Neural progenitor cell (in vitro differentiated cells): ENCODE results near the gene CEP170B. TPM values are rescaled to one million over a fixed set of nuclear protein-coding genes. Genes with fewer than 3 reads are reported as not detected.
"Not testable (repeated sequence)": the region's sequence is repeated elsewhere in the genome, so short reads cannot be mapped to it uniquely, and the experiment has no call there.

Experiments
- DNase-seq: peaks from one replicate; pipeline ENCODE4 v3.0.0-alpha.2; 2016; ENCODE audit warnings: low spot score
- H2AFZ ChIP-seq: fragments of 200-600 bp; sonication (generic); replicated peaks from 2 replicates; pipeline ENCODE4 v1.6.1; 2016; ENCODE audit warnings: antibody characterized with exemption
- H3F3A ChIP-seq: fragments of 200-600 bp; sonication (generic); 2 replicates; pipeline ENCODE4 v1.6.1; 2016; ENCODE audit warnings: antibody characterized with exemption, low read depth
- H3K27ac ChIP-seq: fragments of 200-600 bp; sonication (generic); 2 replicates; pipeline ENCODE4 v1.5.1; 2016; ENCODE audit warnings: mild to moderate bottlenecking
- H3K27me3 ChIP-seq: fragments of 200-600 bp; sonication (generic); 2 replicates; pipeline ENCODE4 v1.6.1; 2016; ENCODE audit warnings: mild to moderate bottlenecking, moderate library complexity
- H3K36me3 ChIP-seq: fragments of 200-600 bp; sonication (generic); 2 replicates; pipeline ENCODE4 v1.5.1; 2016
- H3K4me1 ChIP-seq: fragments of 200-600 bp; sonication (generic); 2 replicates; pipeline ENCODE4 v1.6.1; 2016; ENCODE audit warnings: mixed run types
- H3K4me2 ChIP-seq: fragments of 200-600 bp; sonication (generic); 2 replicates; pipeline ENCODE4 v1.6.1; 2016
- H3K4me3 ChIP-seq: fragments of 200-600 bp; sonication (generic); 2 replicates; pipeline ENCODE4 v1.5.1; 2016
- H3K79me2 ChIP-seq: fragments of 200-600 bp; sonication (generic); 2 replicates; pipeline ENCODE4 v1.6.1; 2016; ENCODE audit warnings: low read depth
- H3K9ac ChIP-seq: fragments of 200-600 bp; sonication (generic); 2 replicates; pipeline ENCODE4 v1.6.1; 2016
- H3K9me3 ChIP-seq: fragments of 200-600 bp; sonication (generic); 2 replicates; pipeline ENCODE4 v1.5.1; 2016; ENCODE audit warnings: low read depth
- H4K20me1 ChIP-seq: fragments of 200-600 bp; sonication (generic); 2 replicates; pipeline ENCODE4 v1.6.1; 2016; ENCODE audit warnings: low read depth
- H3K27ac Mint-ChIP-seq: 3 replicates; pipeline ENCODE4 v1.8.0; 2021; ENCODE audit warnings: mixed read lengths
- H3K27me3 Mint-ChIP-seq: 2 replicates; pipeline ENCODE4 v1.8.0; 2022; ENCODE audit warnings: low read depth, mild to moderate bottlenecking, inconsistent platforms, moderate library complexity, mixed read lengths; ENCODE audit not compliant: insufficient read depth
- H3K36me3 Mint-ChIP-seq: 3 replicates; pipeline ENCODE4 v1.8.0; 2021; ENCODE audit warnings: mixed read lengths
- H3K4me1 Mint-ChIP-seq: 3 replicates; pipeline ENCODE4 v1.8.0; 2021; ENCODE audit warnings: mixed read lengths
- H3K4me3 Mint-ChIP-seq: 3 replicates; pipeline ENCODE4 v1.8.0; 2021; ENCODE audit warnings: mild to moderate bottlenecking, moderate library complexity, mixed read lengths
- H3K9me3 Mint-ChIP-seq: 3 replicates; pipeline ENCODE4 v1.8.0; 2020; ENCODE audit warnings: mixed read lengths
- EZH2 ChIP-seq: fragments of 200-600 bp; sonication (generic); IDR thresholded peaks from 2 replicates; pipeline ENCODE4 v1.6.1; 2017; ENCODE audit warnings: antibody characterized with exemption, mild to moderate bottlenecking, moderate library complexity
- EZH2phosphoT487 ChIP-seq: fragments of 200-600 bp; sonication (generic); IDR thresholded peaks from 2 replicates; pipeline ENCODE4 v1.6.1; 2017; ENCODE audit warnings: antibody characterized with exemption
- total RNA-seq: library from RNA; depleted of rRNA; stranded (reverse); fragments of >200 nt; gene quantifications from 2 replicates; pipeline ENCODE4 v1.2.3, GENCODE V29; 2015; ENCODE audit warnings: low replicate concordance
- TF ChIP-seq, protein P1 (sequence below): fragments of 200-600 bp; sonication (generic); IDR thresholded peaks from 2 replicates; pipeline ENCODE4 v1.5.1; 2017; ENCODE audit warnings: antibody characterized with exemption, mild to moderate bottlenecking

Gene CEP170B
- total RNA-seq, 1 donor from 2014 or later, result 3.0 TPM

GRCh38 chr14:104917993-104918392 is 52.9 kb downstream of the CEP170B start:
- Mint-ChIP-seq H3K4me1 (peaks cover 5% of the 10 kb centered on the region), H3K27ac (no peak overlapping the region), H3K27me3 (peaks cover 5% of the 10 kb centered on the region), H3K36me3 (no peaks in the 10 kb centered on the region), H3K4me3 (no peak overlapping the region), H3K9me3 (no peaks in the 10 kb centered on the region)
- H3K9me3 ChIP-seq, result no peaks in the 10 kb centered on the region
- H3K4me3 ChIP-seq, result no peak overlapping the region
- H3F3A ChIP-seq, result no peaks in the 10 kb centered on the region
- H2AFZ ChIP-seq, result no peak overlapping the region
- TF ChIP-seq, protein P1, sequence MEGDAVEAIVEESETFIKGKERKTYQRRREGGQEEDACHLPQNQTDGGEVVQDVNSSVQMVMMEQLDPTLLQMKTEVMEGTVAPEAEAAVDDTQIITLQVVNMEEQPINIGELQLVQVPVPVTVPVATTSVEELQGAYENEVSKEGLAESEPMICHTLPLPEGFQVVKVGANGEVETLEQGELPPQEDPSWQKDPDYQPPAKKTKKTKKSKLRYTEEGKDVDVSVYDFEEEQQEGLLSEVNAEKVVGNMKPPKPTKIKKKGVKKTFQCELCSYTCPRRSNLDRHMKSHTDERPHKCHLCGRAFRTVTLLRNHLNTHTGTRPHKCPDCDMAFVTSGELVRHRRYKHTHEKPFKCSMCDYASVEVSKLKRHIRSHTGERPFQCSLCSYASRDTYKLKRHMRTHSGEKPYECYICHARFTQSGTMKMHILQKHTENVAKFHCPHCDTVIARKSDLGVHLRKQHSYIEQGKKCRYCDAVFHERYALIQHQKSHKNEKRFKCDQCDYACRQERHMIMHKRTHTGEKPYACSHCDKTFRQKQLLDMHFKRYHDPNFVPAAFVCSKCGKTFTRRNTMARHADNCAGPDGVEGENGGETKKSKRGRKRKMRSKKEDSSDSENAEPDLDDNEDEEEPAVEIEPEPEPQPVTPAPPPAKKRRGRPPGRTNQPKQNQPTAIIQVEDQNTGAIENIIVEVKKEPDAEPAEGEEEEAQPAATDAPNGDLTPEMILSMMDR, result no peak
- TF ChIP-seq EZH2 (no peak), EZH2phosphoT487 (no peak)
- no peaks in the 10 kb centered on the region for H3K36me3 ChIP-seq
- no peaks in the 10 kb centered on the region for H3K4me1 ChIP-seq
- no peak overlapping the region for H3K9ac ChIP-seq
- no peaks in the 10 kb centered on the region for H3K79me2 ChIP-seq
- H3K4me2 ChIP-seq, result no peak overlapping the region
- no peak overlapping the region for H3K27ac ChIP-seq
- H4K20me1 ChIP-seq, result no peaks in the 10 kb centered on the region
- DNase-seq, result no peak
- H3K27me3 ChIP-seq, result peaks cover 22% of the 10 kb centered on the region

GRCh38 chr14:104919152-104919992 is 54.3 kb downstream of the CEP170B start:
- not testable (repeated sequence) for H3F3A ChIP-seq, H3K79me2 ChIP-seq, H4K20me1 ChIP-seq, H3K4me3 ChIP-seq, H3K4me1 ChIP-seq, H3K4me1 Mint-ChIP-seq, DNase-seq, H3K27me3 Mint-ChIP-seq, H3K4me3 Mint-ChIP-seq, H3K36me3 ChIP-seq, H3K36me3 Mint-ChIP-seq, H3K27ac Mint-ChIP-seq, H3K27ac ChIP-seq, H3K9ac ChIP-seq, H2AFZ ChIP-seq, H3K9me3 Mint-ChIP-seq, H3K9me3 ChIP-seq, H3K4me2 ChIP-seq
- peaks cover 15% of the 10 kb centered on the region for H3K27me3 ChIP-seq

- no peak overlapping the region for H3K4me3 Mint-ChIP-seq
- no peak for DNase-seq
- H3K4me1 ChIP-seq, result no peaks in the 10 kb centered on the region
- H3K27me3 ChIP-seq, result peaks cover 9% of the 10 kb centered on the region
- H3K9ac ChIP-seq, result no peak overlapping the region
- peaks cover 5% of the 10 kb centered on the region for H3K4me1 Mint-ChIP-seq
- TF ChIP-seq, protein P1, result no peak
- TF ChIP-seq EZH2 (no peak), EZH2phosphoT487 (no peak)
- no peak overlapping the region for H3K4me2 ChIP-seq
- no peaks in the 10 kb centered on the region for H3F3A ChIP-seq
- no peaks in the 10 kb centered on the region for H3K36me3 ChIP-seq
- H3K36me3 Mint-ChIP-seq, result no peaks in the 10 kb centered on the region
- H3K4me3 ChIP-seq, result no peak overlapping the region
- no peaks in the 10 kb centered on the region for H3K79me2 ChIP-seq
- no peaks in the 10 kb centered on the region for H4K20me1 ChIP-seq
- H3K27ac ChIP-seq, result no peak overlapping the region
- H3K27ac Mint-ChIP-seq, result no peak overlapping the region
- no peaks in the 10 kb centered on the region for H3K9me3 Mint-ChIP-seq
- H3K9me3 ChIP-seq, result no peaks in the 10 kb centered on the region
- peaks cover 5% of the 10 kb centered on the region for H3K27me3 Mint-ChIP-seq
- H2AFZ ChIP-seq, result no peak overlapping the region
Observed at GRCh38 chr14:104919993-104920315, 54.9 kb downstream of the CEP170B start.

- no peak overlapping the region for H3K4me3 ChIP-seq
- H3F3A ChIP-seq, result no peaks in the 10 kb centered on the region
- Mint-ChIP-seq H3K9me3 (no peaks in the 10 kb centered on the region), H3K27ac (no peak overlapping the region), H3K4me1 (peaks cover 3% of the 10 kb centered on the region), H3K27me3 (peaks cover 5% of the 10 kb centered on the region), H3K4me3 (no peak overlapping the region), H3K36me3 (no peaks in the 10 kb centered on the region)
- TF ChIP-seq EZH2phosphoT487 (no peak), EZH2 (no peak)
- TF ChIP-seq, protein P1, result no peak
- no peaks in the 10 kb centered on the region for H3K36me3 ChIP-seq
- H4K20me1 ChIP-seq, result no peaks in the 10 kb centered on the region
- H3K4me2 ChIP-seq, result no peak overlapping the region
- DNase-seq, result no peak
- no peaks in the 10 kb centered on the region for H3K4me1 ChIP-seq
- no peak overlapping the region for H2AFZ ChIP-seq
- no peak overlapping the region for H3K27ac ChIP-seq
- no peak overlapping the region for H3K9ac ChIP-seq
- no peaks in the 10 kb centered on the region for H3K79me2 ChIP-seq
- no peaks in the 10 kb centered on the region for H3K9me3 ChIP-seq
- no peaks in the 10 kb centered on the region for H3K27me3 ChIP-seq
Observed at GRCh38 chr14:104923640-104924420, 58.8 kb downstream of the CEP170B start.
